Brain microvascular endothelial cell (primary cell): ENCODE data around the gene NDRG3.

Experiments used
- DNase-seq: peaks from one replicate; pipeline ENCODE4 v3.0.0-alpha.2; 2020
- H3K27ac ChIP-seq: fragments of 250-450 bp; sonication (Bioruptor Pico); 2 replicates; pipeline ENCODE4 v1.5.1; 2020; ENCODE audit warnings: mild to moderate bottlenecking, moderate library complexity
- H3K27me3 ChIP-seq: fragments of 250-450 bp; sonication (Bioruptor Pico); replicated peaks from 2 replicates; pipeline ENCODE4 v1.5.1; 2020; ENCODE audit warnings: mild to moderate bottlenecking
- H3K36me3 ChIP-seq: fragments of 250-450 bp; sonication (Bioruptor Pico); replicated peaks from 2 replicates; pipeline ENCODE4 v1.5.1; 2020; ENCODE audit warnings: mild to moderate bottlenecking
- H3K4me3 ChIP-seq: 2 replicates; pipeline ENCODE4 v1.5.1; 2011; ENCODE audit warnings: low read depth, mild to moderate bottlenecking, control low read depth, low read length, moderate library complexity
- in situ Hi-C: cut with HindIII; loops from 2 replicates; pipeline ENCODE4 v1.10.0; 2017; ENCODE audit warnings: low sequenced_read_pairs, low pct_ligation_motif_present
- TF ChIP-seq, protein P1 (sequence below): IDR thresholded peaks from 2 replicates; pipeline ENCODE4 v1.5.1; 2011; ENCODE audit warnings: low read depth, mild to moderate bottlenecking, moderate library complexity, low read length, control low read depth, inconsistent platforms; ENCODE audit errors: missing control alignments

Gene NDRG3

DNA sequence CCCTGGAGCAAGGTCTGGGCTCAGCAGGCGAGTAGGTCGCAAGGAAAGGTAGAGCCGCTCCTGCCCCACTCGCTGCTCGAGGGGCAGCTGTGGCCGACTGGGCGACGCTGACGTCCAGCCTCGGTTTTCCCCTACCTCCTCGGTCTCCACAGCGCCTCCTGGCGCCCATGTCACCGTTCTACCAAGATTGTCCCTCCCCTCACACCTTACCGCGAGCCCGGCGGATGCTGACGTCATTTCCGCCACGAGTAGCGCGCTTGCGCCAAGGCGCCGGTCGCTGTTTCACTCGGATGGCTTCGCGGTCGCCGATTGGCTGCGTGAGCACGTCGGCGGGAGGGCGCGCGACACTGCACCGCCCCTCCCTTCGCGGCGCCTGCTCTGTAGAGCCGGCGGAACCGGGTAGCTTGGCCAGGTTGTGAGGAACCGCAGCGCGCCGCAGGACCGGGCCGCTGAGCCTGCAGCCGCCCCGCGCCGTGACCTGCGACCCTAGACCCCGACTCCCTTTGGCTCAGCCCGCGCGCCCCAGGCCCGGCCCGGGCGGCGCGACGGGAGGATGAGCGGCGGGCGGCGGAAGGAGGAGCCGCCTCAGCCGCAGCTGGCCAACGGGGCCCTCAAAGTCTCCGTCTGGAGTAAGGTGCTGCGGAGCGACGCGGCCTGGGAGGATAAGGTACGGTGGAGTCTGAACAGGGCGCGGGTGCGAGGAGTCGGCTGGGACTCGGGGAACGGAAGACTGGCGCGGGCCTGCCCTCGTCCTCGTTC lies 140.3 kb downstream of the NDRG3 start, which contains the start of gene RAB5IF:
TSS of gene RAB5IF (plus strand) at position 381 of the 759 bp plus-strand sequence. CDS start at position 554, 173 bp downstream.
- in situ Hi-C loops = no loop called here
- Histone ChIP-seq H3K4me3 (peak within 1 kb of the TSS; percentile 98), H3K27ac (peak within 1 kb of the TSS; percentile 55), H3K36me3 (peaks cover 24% of the 10 kb centered on the region), H3K27me3 (no peaks in the 10 kb centered on the region)
- TF ChIP-seq, protein P1, sequence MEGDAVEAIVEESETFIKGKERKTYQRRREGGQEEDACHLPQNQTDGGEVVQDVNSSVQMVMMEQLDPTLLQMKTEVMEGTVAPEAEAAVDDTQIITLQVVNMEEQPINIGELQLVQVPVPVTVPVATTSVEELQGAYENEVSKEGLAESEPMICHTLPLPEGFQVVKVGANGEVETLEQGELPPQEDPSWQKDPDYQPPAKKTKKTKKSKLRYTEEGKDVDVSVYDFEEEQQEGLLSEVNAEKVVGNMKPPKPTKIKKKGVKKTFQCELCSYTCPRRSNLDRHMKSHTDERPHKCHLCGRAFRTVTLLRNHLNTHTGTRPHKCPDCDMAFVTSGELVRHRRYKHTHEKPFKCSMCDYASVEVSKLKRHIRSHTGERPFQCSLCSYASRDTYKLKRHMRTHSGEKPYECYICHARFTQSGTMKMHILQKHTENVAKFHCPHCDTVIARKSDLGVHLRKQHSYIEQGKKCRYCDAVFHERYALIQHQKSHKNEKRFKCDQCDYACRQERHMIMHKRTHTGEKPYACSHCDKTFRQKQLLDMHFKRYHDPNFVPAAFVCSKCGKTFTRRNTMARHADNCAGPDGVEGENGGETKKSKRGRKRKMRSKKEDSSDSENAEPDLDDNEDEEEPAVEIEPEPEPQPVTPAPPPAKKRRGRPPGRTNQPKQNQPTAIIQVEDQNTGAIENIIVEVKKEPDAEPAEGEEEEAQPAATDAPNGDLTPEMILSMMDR = peak; percentile 93
- DNase-seq = peak; percentile 96

DNA sequence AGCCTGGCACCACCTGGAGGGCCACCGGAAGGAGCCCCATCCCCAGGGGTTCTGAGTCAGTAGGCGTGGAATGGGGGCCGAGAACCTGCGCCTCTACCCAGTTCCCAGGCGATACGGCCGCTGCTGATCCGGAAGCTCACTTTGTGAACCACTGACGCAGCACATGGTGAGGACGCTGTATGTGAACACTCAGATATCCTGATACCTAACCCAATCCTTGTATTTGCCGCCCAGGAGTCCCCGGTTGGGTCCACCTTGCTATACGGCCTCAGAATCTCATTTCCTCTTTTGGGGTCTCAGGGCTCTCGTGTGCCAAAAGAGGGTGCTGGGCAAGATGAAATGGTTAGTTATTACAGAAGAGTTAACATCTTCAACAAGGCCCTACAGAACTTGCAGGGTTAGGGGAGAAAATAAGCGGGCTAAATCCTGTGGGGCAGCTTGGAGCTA lies 140.9 kb downstream of the NDRG3 start:
- H3K27ac ChIP-seq = peak overlapping the region; percentile 10
- H3K4me3 ChIP-seq = peak overlapping the region; percentile 43
- TF ChIP-seq, protein P1 = no peak
- no peaks in the 10 kb centered on the region for H3K27me3 ChIP-seq
- peaks cover 19% of the 10 kb centered on the region for H3K36me3 ChIP-seq
- in situ Hi-C loops = no loop called here
- no peak for DNase-seq
